Keratinocyte (primary cell): ENCODE data around the gene NOP14.

Source experiments
- EZH2 ChIP-seq: IDR thresholded peaks from one replicate; pipeline ENCODE4 v1.6.1; 2012; ENCODE audit warnings: inconsistent platforms, mild to moderate bottlenecking, low read length, moderate library complexity
- TF ChIP-seq, protein P1 (sequence below), 3 experiments: IDR thresholded peaks in 1 of 3; conservative IDR thresholded peaks in 1 of 3; optimal IDR thresholded peaks in 1 of 3; 2 replicates in 2 of 3; 3 replicates in 1 of 3; pipeline versions ENCODE3 to v1.5.1; 2011; ENCODE audit warnings: low read length in 3 of 3, mild to moderate bottlenecking in 3 of 3, moderate library complexity in 2 of 3, control low read depth in 1 of 3, inconsistent platforms in 1 of 3; ENCODE audit not compliant: insufficient read depth in 2 of 3; ENCODE audit errors: extremely low read depth in 1 of 3

DNA sequence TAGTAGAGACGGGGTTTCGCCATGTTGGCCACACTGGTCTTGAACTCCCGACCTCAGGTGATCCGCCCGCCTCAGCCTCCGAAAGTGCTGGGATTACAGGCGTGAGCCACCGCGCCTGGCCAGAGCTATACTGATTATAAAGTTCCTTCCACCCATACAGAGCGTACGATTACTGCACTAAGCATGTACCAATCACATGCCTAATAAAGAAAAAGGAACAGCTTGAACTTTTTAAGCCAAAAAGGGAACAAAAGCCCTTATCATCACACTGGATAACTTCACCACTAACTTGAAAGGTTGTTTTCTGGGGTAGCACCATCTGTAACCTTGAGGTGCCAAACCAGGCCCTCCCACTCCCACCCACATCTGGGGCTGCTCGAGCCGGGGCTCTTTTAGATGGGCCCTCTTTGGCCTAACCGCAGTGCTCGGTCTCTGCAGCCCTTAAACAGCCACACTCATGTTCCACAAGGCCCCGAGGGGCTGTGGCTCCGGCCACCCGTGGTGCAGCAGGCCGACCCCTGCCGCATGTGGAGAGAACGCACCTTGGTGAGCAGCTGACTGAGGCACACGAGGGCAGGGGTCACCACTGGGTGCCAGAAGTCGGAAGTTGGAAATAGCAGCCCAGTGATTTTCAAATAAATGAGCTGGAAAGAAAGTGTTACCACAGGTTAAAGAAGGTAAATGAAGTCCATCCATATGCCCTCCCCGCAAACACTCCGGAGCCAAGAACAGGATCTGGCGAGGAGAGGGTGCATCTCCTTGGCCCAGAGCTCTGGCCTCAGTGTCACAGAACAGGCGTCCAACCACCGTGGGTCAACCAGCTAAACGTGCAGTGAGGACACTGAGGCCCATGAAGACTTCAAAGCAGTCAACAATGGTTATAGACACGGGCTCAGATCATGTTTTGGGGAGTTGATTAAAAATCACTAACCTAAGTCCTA is 18.4 kb downstream of the NOP14 start:
- TF ChIP-seq, protein P1, sequence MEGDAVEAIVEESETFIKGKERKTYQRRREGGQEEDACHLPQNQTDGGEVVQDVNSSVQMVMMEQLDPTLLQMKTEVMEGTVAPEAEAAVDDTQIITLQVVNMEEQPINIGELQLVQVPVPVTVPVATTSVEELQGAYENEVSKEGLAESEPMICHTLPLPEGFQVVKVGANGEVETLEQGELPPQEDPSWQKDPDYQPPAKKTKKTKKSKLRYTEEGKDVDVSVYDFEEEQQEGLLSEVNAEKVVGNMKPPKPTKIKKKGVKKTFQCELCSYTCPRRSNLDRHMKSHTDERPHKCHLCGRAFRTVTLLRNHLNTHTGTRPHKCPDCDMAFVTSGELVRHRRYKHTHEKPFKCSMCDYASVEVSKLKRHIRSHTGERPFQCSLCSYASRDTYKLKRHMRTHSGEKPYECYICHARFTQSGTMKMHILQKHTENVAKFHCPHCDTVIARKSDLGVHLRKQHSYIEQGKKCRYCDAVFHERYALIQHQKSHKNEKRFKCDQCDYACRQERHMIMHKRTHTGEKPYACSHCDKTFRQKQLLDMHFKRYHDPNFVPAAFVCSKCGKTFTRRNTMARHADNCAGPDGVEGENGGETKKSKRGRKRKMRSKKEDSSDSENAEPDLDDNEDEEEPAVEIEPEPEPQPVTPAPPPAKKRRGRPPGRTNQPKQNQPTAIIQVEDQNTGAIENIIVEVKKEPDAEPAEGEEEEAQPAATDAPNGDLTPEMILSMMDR (optimal IDR thresholded peaks at IDR 0.05 in 1 of 3, IDR thresholded peaks at IDR 0.05 in 1 of 3, conservative IDR thresholded peaks at IDR 0.05 in 1 of 3; ENCODE audit: extremely low read depth in 1 of 3, insufficient read depth in 2 of 3, low read length in 3 of 3): no peak
- no peak for TF ChIP-seq EZH2
